Sigmoid colon (tissue), 4 donors: ENCODE results near the gene RTN4IP1.

Experiments
- CTCF ChIP-seq, 4 experiments: fragments of 450-650 bp in 3 of 4; fragments of 200-600 bp in 1 of 4; IDR thresholded peaks; one replicate each; pipeline ENCODE4 v1.5.1; 2016 to 2019; ENCODE audit warnings: antibody characterized with exemption in 4 of 4, mild to moderate bottlenecking in 3 of 4, moderate library complexity in 2 of 4
- EP300 ChIP-seq, 4 donors: sonication (generic); formaldehyde crosslinking; IDR thresholded peaks; one replicate each; pipeline ENCODE4 v1.6.1; 2017; ENCODE audit warnings: antibody characterized with exemption in 4 of 4

- TF ChIP-seq CTCF (IDR thresholded peaks at IDR 0.05) (no peak), EP300 (IDR thresholded peaks at IDR 0.05) (no peak)
Measured at GRCh38 chr6:106613590-106613989, 15.7 kb downstream of the RTN4IP1 start.
